ENCODE results near the gene SLC35G1. TPM values are rescaled to one million over a fixed set of nuclear protein-coding genes. Genes with fewer than 3 reads are reported as not detected.

The SLC35G1 gene
- total and polyA plus RNA-seq, 2 of the 13 experiments (the other 11 are each of a cell fraction or from before 2014, with no cell fraction given): 2.5 to 4.5 TPM

DNA sequence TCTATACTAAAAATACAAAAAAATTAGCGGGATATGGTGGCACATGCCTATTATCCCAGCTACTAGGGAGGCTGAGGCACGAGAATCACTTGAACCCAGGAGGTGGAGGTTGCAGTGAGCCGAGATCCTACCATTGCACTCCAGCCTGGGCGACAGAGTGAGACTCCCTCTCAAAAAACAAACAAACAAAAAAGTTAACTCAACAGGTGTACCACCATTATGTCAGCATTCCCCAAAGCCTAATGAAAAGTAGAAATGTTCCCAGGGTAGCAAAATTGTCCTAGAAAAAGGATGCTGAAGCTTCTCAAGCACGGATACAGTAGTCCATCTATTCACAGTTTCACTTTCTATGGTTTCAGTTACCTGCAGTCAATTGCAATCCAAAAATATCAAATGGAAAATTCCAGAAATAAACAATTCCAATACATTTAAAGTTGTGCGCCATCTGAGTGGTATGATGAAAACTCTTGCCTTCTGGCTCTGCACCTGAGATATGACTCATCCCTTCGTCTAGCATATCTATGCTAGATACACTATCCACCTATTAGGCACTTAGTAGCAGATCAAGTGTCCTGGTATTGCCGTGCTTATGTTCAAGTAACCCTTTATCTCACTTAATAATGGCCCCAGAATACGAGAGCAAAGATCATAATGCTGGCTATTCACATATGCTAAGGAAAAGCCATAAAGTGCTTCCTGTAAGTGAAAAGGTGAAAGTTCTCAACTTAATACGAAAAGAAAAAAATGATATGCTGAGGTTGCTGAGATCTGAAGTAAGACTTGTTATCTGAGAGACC is 37.2 kb upstream of the SLC35G1 start (continued):
- TF ChIP-seq, protein P1, sequence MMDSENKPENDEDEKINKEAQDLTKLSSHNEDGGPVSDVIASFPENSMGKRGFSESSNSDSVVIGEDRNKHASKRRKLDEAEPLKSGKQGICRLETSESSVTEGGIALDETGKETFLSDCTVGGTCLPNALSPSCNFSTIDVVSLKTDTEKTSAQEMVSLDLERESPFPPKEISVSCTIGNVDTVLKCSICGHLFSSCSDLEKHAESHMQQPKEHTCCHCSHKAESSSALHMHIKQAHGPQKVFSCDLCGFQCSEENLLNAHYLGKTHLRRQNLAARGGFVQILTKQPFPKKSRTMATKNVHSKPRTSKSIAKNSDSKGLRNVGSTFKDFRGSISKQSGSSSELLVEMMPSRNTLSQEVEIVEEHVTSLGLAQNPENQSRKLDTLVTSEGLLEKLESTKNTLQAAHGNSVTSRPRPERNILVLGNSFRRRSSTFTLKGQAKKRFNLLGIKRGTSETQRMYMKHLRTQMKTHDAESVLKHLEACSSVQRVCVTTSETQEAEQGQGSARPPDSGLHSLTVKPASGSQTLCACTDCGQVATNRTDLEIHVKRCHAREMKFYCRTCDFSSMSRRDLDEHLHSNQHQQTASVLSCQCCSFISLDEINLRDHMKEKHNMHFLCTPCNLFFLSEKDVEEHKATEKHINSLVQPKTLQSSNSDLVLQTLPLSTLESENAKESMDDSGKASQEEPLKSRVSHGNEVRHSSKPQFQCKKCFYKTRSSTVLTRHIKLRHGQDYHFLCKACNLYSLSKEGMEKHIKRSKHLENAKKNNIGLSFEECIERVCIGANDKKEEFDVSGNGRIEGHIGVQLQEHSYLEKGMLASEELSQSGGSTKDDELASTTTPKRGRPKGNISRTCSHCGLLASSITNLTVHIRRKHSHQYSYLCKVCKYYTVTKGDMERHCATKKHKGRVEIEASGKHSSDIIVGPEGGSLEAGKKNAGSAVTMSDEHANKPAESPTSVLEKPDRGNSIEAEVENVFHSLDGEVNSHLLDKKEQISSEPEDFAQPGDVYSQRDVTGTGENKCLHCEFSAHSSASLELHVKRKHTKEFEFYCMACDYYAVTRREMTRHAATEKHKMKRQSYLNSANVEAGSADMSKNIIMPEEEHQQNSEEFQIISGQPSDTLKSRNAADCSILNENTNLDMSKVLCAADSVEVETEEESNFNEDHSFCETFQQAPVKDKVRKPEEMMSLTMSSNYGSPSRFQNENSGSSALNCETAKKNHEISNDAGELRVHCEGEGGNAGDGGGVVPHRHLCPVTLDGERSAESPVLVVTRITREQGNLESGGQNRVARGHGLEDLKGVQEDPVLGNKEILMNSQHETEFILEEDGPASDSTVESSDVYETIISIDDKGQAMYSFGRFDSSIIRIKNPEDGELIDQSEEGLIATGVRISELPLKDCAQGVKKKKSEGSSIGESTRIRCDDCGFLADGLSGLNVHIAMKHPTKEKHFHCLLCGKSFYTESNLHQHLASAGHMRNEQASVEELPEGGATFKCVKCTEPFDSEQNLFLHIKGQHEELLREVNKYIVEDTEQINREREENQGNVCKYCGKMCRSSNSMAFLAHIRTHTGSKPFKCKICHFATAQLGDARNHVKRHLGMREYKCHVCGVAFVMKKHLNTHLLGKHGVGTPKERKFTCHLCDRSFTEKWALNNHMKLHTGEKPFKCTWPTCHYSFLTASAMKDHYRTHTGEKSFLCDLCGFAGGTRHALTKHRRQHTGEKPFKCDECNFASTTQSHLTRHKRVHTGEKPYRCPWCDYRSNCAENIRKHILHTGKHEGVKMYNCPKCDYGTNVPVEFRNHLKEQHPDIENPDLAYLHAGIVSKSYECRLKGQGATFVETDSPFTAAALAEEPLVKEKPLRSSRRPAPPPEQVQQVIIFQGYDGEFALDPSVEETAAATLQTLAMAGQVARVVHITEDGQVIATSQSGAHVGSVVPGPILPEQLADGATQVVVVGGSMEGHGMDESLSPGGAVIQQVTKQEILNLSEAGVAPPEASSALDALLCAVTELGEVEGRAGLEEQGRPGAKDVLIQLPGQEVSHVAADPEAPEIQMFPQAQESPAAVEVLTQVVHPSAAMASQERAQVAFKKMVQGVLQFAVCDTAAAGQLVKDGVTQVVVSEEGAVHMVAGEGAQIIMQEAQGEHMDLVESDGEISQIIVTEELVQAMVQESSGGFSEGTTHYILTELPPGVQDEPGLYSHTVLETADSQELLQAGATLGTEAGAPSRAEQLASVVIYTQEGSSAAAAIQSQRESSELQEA (CRISPR knock-in tag; IDR thresholded peaks at IDR 0.05; ENCODE audit: not compliant biosample characterization): no peak
- no peak for TF ChIP-seq ZNF749 (CRISPR knock-in tag; IDR thresholded peaks at IDR 0.05; ENCODE audit: borderline replicate concordance)
- TF ChIP-seq HNRNPL (IDR thresholded peaks at IDR 0.05; ENCODE audit: low read depth, low read length): no peak
- no peak for TF ChIP-seq ZNF501 (CRISPR knock-in tag; IDR thresholded peaks at IDR 0.05)

Measured in HepG2 (cell line).